Gastroesophageal sphincter (tissue), 4 donors: ENCODE data around the gene NPC1L1. TPM values are rescaled to one million over a fixed set of nuclear protein-coding genes. Genes with fewer than 3 reads are reported as not detected.

Experiments
- ATAC-seq: fragments of 150-250 bp; one replicate; pipeline ENCODE4 v1.9.1; 2016; ENCODE audit warnings: mild to moderate bottlenecking, moderate library complexity
- H3K27ac ChIP-seq, 4 donors: fragments of 200-600 bp; sonication (generic) in 3 of 4; 1 replicate in 3 of 4; 2 replicates in 1 of 4; pipeline ENCODE4 v1.5.1; 2016 to 2019
- H3K27me3 ChIP-seq: fragments of 200-600 bp; sonication (generic); one replicate; pipeline ENCODE4 v1.5.1; 2019
- H3K36me3 ChIP-seq, 2 donors: fragments of 200-600 bp; sonication (generic); one replicate each; pipeline ENCODE4 v1.5.1; 2019; ENCODE audit warnings: control low read depth in 1 of 2
- H3K4me1 ChIP-seq, 3 donors: fragments of 200-600 bp; sonication (generic); 1 replicate in 2 of 3; 2 replicates in 1 of 3; pipeline ENCODE4 v1.5.1; 2016 to 2019; ENCODE audit warnings: control low read depth in 2 of 3
- H3K4me3 ChIP-seq, 2 donors: fragments of 200-600 bp; sonication (generic); one replicate each; pipeline ENCODE4 v1.5.1; 2019; ENCODE audit warnings: mild to moderate bottlenecking in 1 of 2, moderate library complexity in 1 of 2
- H3K9me3 ChIP-seq, 3 donors: fragments of 200-600 bp; sonication (generic); one replicate each; pipeline ENCODE4 v1.5.1; 2017 to 2019; ENCODE audit warnings: control low read depth in 2 of 3
- CTCF ChIP-seq, 4 experiments: fragments of 200-600 bp in 2 of 4; fragments of 450-650 bp in 2 of 4; sonication (generic) in 1 of 4; IDR thresholded peaks; one replicate each; pipeline ENCODE4 v1.5.1; 2017 to 2019; ENCODE audit warnings: antibody characterized with exemption in 4 of 4, mild to moderate bottlenecking in 2 of 4, moderate library complexity in 2 of 4
- EP300 ChIP-seq: sonication (generic); formaldehyde crosslinking; IDR thresholded peaks from one replicate; pipeline ENCODE4 v1.6.1; 2017; ENCODE audit warnings: antibody characterized with exemption, mild to moderate bottlenecking
- POLR2A ChIP-seq, 2 donors: fragments of 450-650 bp; IDR thresholded peaks; one replicate each; pipeline ENCODE4 v1.6.1; 2017; ENCODE audit warnings: antibody characterized with exemption in 2 of 2, mild to moderate bottlenecking in 2 of 2, moderate library complexity in 1 of 2
- POLR2AphosphoS5 ChIP-seq: sonication (generic); formaldehyde crosslinking; IDR thresholded peaks from one replicate; pipeline ENCODE4 v1.6.1; 2017; ENCODE audit warnings: antibody characterized with exemption
- WGBS, 2 donors: methylation state at CpG; one replicate each; pipeline ENCODE4 v1.1.5; 2018; ENCODE audit warnings: low coverage in 1 of 2; 5-methylcytosine and 5-hydroxymethylcytosine counted together
- total RNA-seq, 4 donors: library from RNA; depleted of rRNA; stranded (reverse); fragments of >200 nt; gene quantifications; one replicate each; pipeline ENCODE4 v1.1.0, GENCODE V29; 2016

Gene NPC1L1
- total RNA-seq, 4 donors from 2014 or later = 0.08 to 0.27 (median 0.16) TPM; not detected in 1

- peaks cover 8 to 49% (median 23%) of the 10 kb centered on the region in 3 donors for H3K4me1 ChIP-seq
- peak overlapping the region; percentile 72 to 95 (median 94) for H3K27ac ChIP-seq
- no peak for TF ChIP-seq CTCF (IDR thresholded peaks at IDR 0.05)
- no peak for TF ChIP-seq POLR2A (IDR thresholded peaks at IDR 0.05)
- TF ChIP-seq EP300 = no peak
- no peak for TF ChIP-seq POLR2AphosphoS5
- H3K4me3 ChIP-seq = peak overlapping the region; percentile 69 to 72
- no peak for ATAC-seq
- H3K9me3 ChIP-seq = no peaks in the 10 kb centered on the region
- H3K27me3 ChIP-seq = no peaks in the 10 kb centered on the region
- WGBS, 2 donors = 0% methylated on average over 2 to 4 of the region's 19 CpGs
- H3K36me3 ChIP-seq = peaks cover 0 to 10% of the 10 kb centered on the region in 2 donors
These were observed 51.2 kb downstream of the NPC1L1 start for GRCh38 chr7:44489955-44490350.

GRCh38 chr7:44488955-44489354, 52.2 kb downstream of the NPC1L1 start:
- Histone ChIP-seq H3K4me3 (peak overlapping the region in 1 of 2 donors; percentile 72), H3K4me1 (peaks cover 8 to 55% (median 23%) of the 10 kb centered on the region in 3 donors), H3K36me3 (peaks cover 10 to 20% of the 10 kb centered on the region in 2 donors), H3K27ac (no peak overlapping the region), H3K27me3 (no peaks in the 10 kb centered on the region), H3K9me3 (no peaks in the 10 kb centered on the region)
- no peak for ATAC-seq
- TF ChIP-seq EP300 (no peak), POLR2A (IDR thresholded peaks at IDR 0.05) (no peak), POLR2AphosphoS5 (no peak), CTCF (IDR thresholded peaks at IDR 0.05) (no peak)
- 84 to 90% methylated on average over 3 of the region's 3 CpGs for whole genome bisulfite sequencing, 2 donors

GRCh38 chr7:44486693-44487092, 54.4 kb downstream of the NPC1L1 start:
- peaks cover 14 to 42% of the 10 kb centered on the region in 2 donors for H3K36me3 ChIP-seq
- H3K27ac ChIP-seq = no peak overlapping the region
- TF ChIP-seq POLR2A (IDR thresholded peaks at IDR 0.05) (no peak), CTCF (IDR thresholded peaks at IDR 0.05) (no peak), POLR2AphosphoS5 (no peak), EP300 (no peak)
- H3K4me1 ChIP-seq = peaks cover 8 to 55% (median 23%) of the 10 kb centered on the region in 3 donors
- no peak overlapping the region for H3K4me3 ChIP-seq
- no peaks in the 10 kb centered on the region for H3K27me3 ChIP-seq
- ATAC-seq = no peak
- H3K9me3 ChIP-seq = peaks cover 0 to 7% (median 0%) of the 10 kb centered on the region in 3 donors
- 89% methylated on average over 1 of the region's 1 CpG; no CpG with 5 or more reads in 1 of the 2 donors for WGBS, 2 donors

- peaks cover 16 to 49% of the 10 kb centered on the region in 2 donors for H3K36me3 ChIP-seq
- H3K27me3 ChIP-seq = no peaks in the 10 kb centered on the region
- H3K4me3 ChIP-seq = no peak overlapping the region
- TF ChIP-seq POLR2A (IDR thresholded peaks at IDR 0.05) (no peak), EP300 (no peak), POLR2AphosphoS5 (no peak), CTCF (IDR thresholded peaks at IDR 0.05) (no peak)
- H3K9me3 ChIP-seq = peaks cover 0 to 7% (median 0%) of the 10 kb centered on the region in 3 donors
- ATAC-seq = no peak
- WGBS, 2 donors = 81 to 84% methylated on average over 4 of the region's 4 CpGs
- no peak overlapping the region for H3K27ac ChIP-seq
- H3K4me1 ChIP-seq = peaks cover 8 to 55% (median 23%) of the 10 kb centered on the region in 3 donors
These were observed 55.1 kb downstream of the NPC1L1 start for GRCh38 chr7:44486001-44486400.
